Ascending aorta (tissue), 2 donors: ENCODE measurements around the gene SYT1. TPM values are rescaled to one million over a fixed set of nuclear protein-coding genes. Genes with fewer than 3 reads are reported as not detected.

ENCODE experiments used
- DNase-seq, 2 donors: peaks; one replicate each; pipeline ENCODE4 v3.0.0-alpha.2; 2019; ENCODE audit warnings: low spot score in 2 of 2
- H3K27ac ChIP-seq, 2 donors: fragments of 200-600 bp; sonication (generic); one replicate each; pipeline ENCODE4 v1.5.1; 2016 to 2017; ENCODE audit warnings: mild to moderate bottlenecking in 1 of 2
- H3K27me3 ChIP-seq: fragments of 200-600 bp; sonication (generic); one replicate; pipeline ENCODE4 v1.5.1; 2017
- H3K36me3 ChIP-seq, 2 donors: fragments of 200-600 bp; sonication (generic); one replicate each; pipeline ENCODE4 v1.5.1; 2016
- H3K4me1 ChIP-seq, 2 donors: fragments of 200-600 bp; sonication (generic); one replicate each; pipeline ENCODE4 v1.5.1; 2016 to 2017; ENCODE audit warnings: mild to moderate bottlenecking in 1 of 2
- H3K4me3 ChIP-seq, 2 donors: fragments of 200-600 bp; sonication (generic); one replicate each; pipeline ENCODE4 v1.5.1; 2016 to 2017; ENCODE audit warnings: mild to moderate bottlenecking in 1 of 2
- H3K9me3 ChIP-seq, 2 donors: fragments of 200-600 bp; sonication (generic); one replicate each; pipeline ENCODE4 v1.5.1; 2016
- CTCF ChIP-seq, 3 experiments: fragments of 200-600 bp in 2 of 3; fragments of 450-650 bp in 1 of 3; sonication (generic) in 2 of 3; IDR thresholded peaks; one replicate each; pipeline ENCODE4 v1.5.1; 2016 to 2019; ENCODE audit warnings: antibody characterized with exemption in 3 of 3, mild to moderate bottlenecking in 1 of 3, moderate library complexity in 1 of 3
- intact Hi-C: fragments of 100-400 bp; cut with DNase I; formaldehyde crosslinking; loops from one replicate; pipeline ENCODE4 v1.15.1; 2023
- total RNA-seq: library from RNA; depleted of rRNA; stranded (reverse); fragments of >200 nt; gene quantifications from one replicate; pipeline ENCODE4 v1.1.0, GENCODE V29; 2016

The SYT1 gene
- total RNA-seq, 1 donor from 2014 or later: 0.64 TPM

- Histone ChIP-seq H3K36me3 (no peaks in the 10 kb centered on the region), H3K9me3 (no peaks in the 10 kb centered on the region), H3K4me1 (no peaks in the 10 kb centered on the region), H3K27ac (no peak overlapping the region), H3K4me3 (no peak overlapping the region), H3K27me3 (no peaks in the 10 kb centered on the region)
- DNase-seq: no peak
- no peak for TF ChIP-seq CTCF (IDR thresholded peaks at IDR 0.05)
- intact Hi-C loops: no loop called here
Measured at GRCh38 chr12:79344855-79345847, 480.6 kb downstream of the SYT1 start.

- H3K36me3 ChIP-seq: no peaks in the 10 kb centered on the region
Measured at GRCh38 chr12:79347866-79348265, 483.3 kb downstream of the SYT1 start.

GRCh38 chr12:79351251-79351650 lies 486.7 kb downstream of the SYT1 start:
- TF ChIP-seq CTCF (IDR thresholded peaks at IDR 0.05): no peak
- no peak overlapping the region for H3K4me3 ChIP-seq
- DNase-seq: no peak
- no peaks in the 10 kb centered on the region for H3K4me1 ChIP-seq
- no peaks in the 10 kb centered on the region for H3K9me3 ChIP-seq
- intact Hi-C loops: no loop called here
- no peak overlapping the region for H3K27ac ChIP-seq
- no peaks in the 10 kb centered on the region for H3K27me3 ChIP-seq
- H3K36me3 ChIP-seq: no peaks in the 10 kb centered on the region

More at GRCh38 chr12:79347866-79348265, 483.3 kb downstream of the SYT1 start:
- H3K27me3 ChIP-seq: no peaks in the 10 kb centered on the region
- H3K9me3 ChIP-seq: no peaks in the 10 kb centered on the region
- no peak for TF ChIP-seq CTCF (IDR thresholded peaks at IDR 0.05)
- H3K27ac ChIP-seq: no peak overlapping the region
- no peaks in the 10 kb centered on the region for H3K4me1 ChIP-seq
- intact Hi-C loops: no loop called here
- no peak overlapping the region for H3K4me3 ChIP-seq
- no peak for DNase-seq

- H3K4me1 ChIP-seq: no peaks in the 10 kb centered on the region
- intact Hi-C loops: no loop called here
- no peak overlapping the region for H3K27ac ChIP-seq
- H3K27me3 ChIP-seq: no peaks in the 10 kb centered on the region
- no peak overlapping the region for H3K4me3 ChIP-seq
- no peak for TF ChIP-seq CTCF (IDR thresholded peaks at IDR 0.05)
- H3K36me3 ChIP-seq: no peaks in the 10 kb centered on the region
- no peaks in the 10 kb centered on the region for H3K9me3 ChIP-seq
- no peak for DNase-seq
Measured at GRCh38 chr12:79356216-79356615, 491.6 kb downstream of the SYT1 start.

- TF ChIP-seq CTCF (IDR thresholded peaks at IDR 0.05): no peak
- intact Hi-C loops: no loop called here
- H3K36me3 ChIP-seq: no peaks in the 10 kb centered on the region
- H3K27ac ChIP-seq: no peak overlapping the region
- H3K4me3 ChIP-seq: no peak overlapping the region
- H3K27me3 ChIP-seq: no peaks in the 10 kb centered on the region
- no peaks in the 10 kb centered on the region for H3K4me1 ChIP-seq
- no peak for DNase-seq
- no peaks in the 10 kb centered on the region for H3K9me3 ChIP-seq
Measured at GRCh38 chr12:79357048-79357447, 492.5 kb downstream of the SYT1 start.
